Keratinocyte (primary cell): ENCODE data around the gene MADCAM1.

Experiments
- CTCF ChIP-seq, 3 experiments: IDR thresholded peaks in 1 of 3; conservative IDR thresholded peaks in 1 of 3; optimal IDR thresholded peaks in 1 of 3; 2 replicates in 2 of 3; 3 replicates in 1 of 3; pipeline versions ENCODE3 to v1.5.1; 2011; ENCODE audit warnings: low read length in 3 of 3, mild to moderate bottlenecking in 3 of 3, moderate library complexity in 2 of 3, control low read depth in 1 of 3, inconsistent platforms in 1 of 3; ENCODE audit not compliant: insufficient read depth in 2 of 3; ENCODE audit errors: extremely low read depth in 1 of 3
- EZH2 ChIP-seq: IDR thresholded peaks from one replicate; pipeline ENCODE4 v1.6.1; 2012; ENCODE audit warnings: inconsistent platforms, mild to moderate bottlenecking, low read length, moderate library complexity

GRCh38 chr19:554817-555216, 58.5 kb downstream of the MADCAM1 start:
- no peak for TF ChIP-seq EZH2
- no peak for TF ChIP-seq CTCF (optimal IDR thresholded peaks at IDR 0.05 in 1 of 3, IDR thresholded peaks at IDR 0.05 in 1 of 3, conservative IDR thresholded peaks at IDR 0.05 in 1 of 3; ENCODE audit: extremely low read depth in 1 of 3, insufficient read depth in 2 of 3, low read length in 3 of 3)
